ENCODE data around the gene GDPGP1. TPM values are rescaled to one million over a fixed set of nuclear protein-coding genes. Genes with fewer than 3 reads are reported as not detected.

Gene GDPGP1
- total and polyA plus RNA-seq, 2 experiments from 2014 or later: 0.61 to 3.8 TPM

DNA sequence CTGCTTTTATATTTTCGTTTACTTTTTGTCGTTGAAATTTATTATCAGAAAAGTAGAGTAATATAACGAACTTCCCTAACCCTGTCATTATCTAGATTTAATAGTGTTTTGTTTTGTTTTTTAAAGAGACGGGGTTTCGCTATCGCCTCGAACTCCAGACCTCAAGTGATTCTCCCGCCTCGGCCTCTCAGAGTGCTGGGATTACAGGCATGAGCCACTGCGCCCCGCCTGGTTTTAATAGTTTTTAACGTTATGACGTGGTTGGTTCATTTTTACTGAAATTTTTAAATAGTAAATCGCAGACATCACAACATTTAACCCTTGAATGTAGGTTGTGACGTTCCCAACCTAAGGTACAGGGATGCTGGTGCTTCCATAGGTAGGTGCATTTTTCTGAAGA is 32.5 kb downstream of the GDPGP1 start:
- Mint-ChIP-seq H3K4me1 (peaks cover 28% of the 10 kb centered on the region), H3K27ac (peak overlapping the region; percentile 74), H3K9me3 (no peaks in the 10 kb centered on the region), H3K36me3 (ENCODE audit: low read depth) (peaks cover 49% of the 10 kb centered on the region), H3K27me3 (ENCODE audit: insufficient read depth, low read depth, poor library complexity) (peaks cover 14% of the 10 kb centered on the region), H3K4me3 (peak overlapping the region; percentile 98)
- Histone ChIP-seq H2AFZ (no peak overlapping the region), H3K36me3 (ENCODE audit: insufficient read depth) (peaks cover 17% of the 10 kb centered on the region), H3K4me3 (peak overlapping the region; percentile 76), H4K20me1 (replicated peaks; ENCODE audit: insufficient read depth) (peaks cover 32% of the 10 kb centered on the region), H3K79me2 (replicated peaks; ENCODE audit: insufficient read depth) (peaks cover 61% of the 10 kb centered on the region), H3K27me3 (ENCODE audit: insufficient read depth) (no peaks in the 10 kb centered on the region), H3K4me2 (peak overlapping the region; percentile 89), H3K9me2 (ENCODE audit: insufficient read depth) (no peaks in the 10 kb centered on the region), H3K27ac (ENCODE audit: low read depth) (peak overlapping the region; percentile 96), H3F3A (replicated peaks; ENCODE audit: low read depth) (peaks cover 13% of the 10 kb centered on the region; the same call in 1 of the 2 replicates), H3K4me1 (ENCODE audit: insufficient read depth) (peaks cover 20% of the 10 kb centered on the region)
- no peak for DNase-seq (ENCODE audit: low spot score)
- no peak for ATAC-seq
- TF ChIP-seq EZH2 (IDR thresholded peaks at IDR 0.05; ENCODE audit: low read depth, unreplicated experiment) (no peak), STAT1 (IDR thresholded peaks at IDR 0.05; ENCODE audit: unreplicated experiment) (no peak), JUNB (IDR thresholded peaks at IDR 0.05; ENCODE audit: unreplicated experiment) (no peak), ZNF114 (CRISPR knock-in tag; IDR thresholded peaks at IDR 0.05) (no peak), ZNF331 (CRISPR knock-in tag; IDR thresholded peaks at IDR 0.05; ENCODE audit: low read depth) (no peak), EZH2phosphoT487 (IDR thresholded peaks at IDR 0.05; ENCODE audit: unreplicated experiment) (no peak), CREB1 (CRISPR knock-in tag; IDR thresholded peaks at IDR 0.05; ENCODE audit: low read depth) (no peak), NANOG (IDR thresholded peaks at IDR 0.05; ENCODE audit: borderline replicate concordance) (no peak), POLR2AphosphoS5 (IDR thresholded peaks at IDR 0.05; ENCODE audit: low read depth) (no peak)
- TF ChIP-seq, protein P1, sequence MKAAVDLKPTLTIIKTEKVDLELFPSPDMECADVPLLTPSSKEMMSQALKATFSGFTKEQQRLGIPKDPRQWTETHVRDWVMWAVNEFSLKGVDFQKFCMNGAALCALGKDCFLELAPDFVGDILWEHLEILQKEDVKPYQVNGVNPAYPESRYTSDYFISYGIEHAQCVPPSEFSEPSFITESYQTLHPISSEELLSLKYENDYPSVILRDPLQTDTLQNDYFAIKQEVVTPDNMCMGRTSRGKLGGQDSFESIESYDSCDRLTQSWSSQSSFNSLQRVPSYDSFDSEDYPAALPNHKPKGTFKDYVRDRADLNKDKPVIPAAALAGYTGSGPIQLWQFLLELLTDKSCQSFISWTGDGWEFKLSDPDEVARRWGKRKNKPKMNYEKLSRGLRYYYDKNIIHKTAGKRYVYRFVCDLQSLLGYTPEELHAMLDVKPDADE (IDR thresholded peaks at IDR 0.05): no peak
- TF ChIP-seq, protein P2, sequence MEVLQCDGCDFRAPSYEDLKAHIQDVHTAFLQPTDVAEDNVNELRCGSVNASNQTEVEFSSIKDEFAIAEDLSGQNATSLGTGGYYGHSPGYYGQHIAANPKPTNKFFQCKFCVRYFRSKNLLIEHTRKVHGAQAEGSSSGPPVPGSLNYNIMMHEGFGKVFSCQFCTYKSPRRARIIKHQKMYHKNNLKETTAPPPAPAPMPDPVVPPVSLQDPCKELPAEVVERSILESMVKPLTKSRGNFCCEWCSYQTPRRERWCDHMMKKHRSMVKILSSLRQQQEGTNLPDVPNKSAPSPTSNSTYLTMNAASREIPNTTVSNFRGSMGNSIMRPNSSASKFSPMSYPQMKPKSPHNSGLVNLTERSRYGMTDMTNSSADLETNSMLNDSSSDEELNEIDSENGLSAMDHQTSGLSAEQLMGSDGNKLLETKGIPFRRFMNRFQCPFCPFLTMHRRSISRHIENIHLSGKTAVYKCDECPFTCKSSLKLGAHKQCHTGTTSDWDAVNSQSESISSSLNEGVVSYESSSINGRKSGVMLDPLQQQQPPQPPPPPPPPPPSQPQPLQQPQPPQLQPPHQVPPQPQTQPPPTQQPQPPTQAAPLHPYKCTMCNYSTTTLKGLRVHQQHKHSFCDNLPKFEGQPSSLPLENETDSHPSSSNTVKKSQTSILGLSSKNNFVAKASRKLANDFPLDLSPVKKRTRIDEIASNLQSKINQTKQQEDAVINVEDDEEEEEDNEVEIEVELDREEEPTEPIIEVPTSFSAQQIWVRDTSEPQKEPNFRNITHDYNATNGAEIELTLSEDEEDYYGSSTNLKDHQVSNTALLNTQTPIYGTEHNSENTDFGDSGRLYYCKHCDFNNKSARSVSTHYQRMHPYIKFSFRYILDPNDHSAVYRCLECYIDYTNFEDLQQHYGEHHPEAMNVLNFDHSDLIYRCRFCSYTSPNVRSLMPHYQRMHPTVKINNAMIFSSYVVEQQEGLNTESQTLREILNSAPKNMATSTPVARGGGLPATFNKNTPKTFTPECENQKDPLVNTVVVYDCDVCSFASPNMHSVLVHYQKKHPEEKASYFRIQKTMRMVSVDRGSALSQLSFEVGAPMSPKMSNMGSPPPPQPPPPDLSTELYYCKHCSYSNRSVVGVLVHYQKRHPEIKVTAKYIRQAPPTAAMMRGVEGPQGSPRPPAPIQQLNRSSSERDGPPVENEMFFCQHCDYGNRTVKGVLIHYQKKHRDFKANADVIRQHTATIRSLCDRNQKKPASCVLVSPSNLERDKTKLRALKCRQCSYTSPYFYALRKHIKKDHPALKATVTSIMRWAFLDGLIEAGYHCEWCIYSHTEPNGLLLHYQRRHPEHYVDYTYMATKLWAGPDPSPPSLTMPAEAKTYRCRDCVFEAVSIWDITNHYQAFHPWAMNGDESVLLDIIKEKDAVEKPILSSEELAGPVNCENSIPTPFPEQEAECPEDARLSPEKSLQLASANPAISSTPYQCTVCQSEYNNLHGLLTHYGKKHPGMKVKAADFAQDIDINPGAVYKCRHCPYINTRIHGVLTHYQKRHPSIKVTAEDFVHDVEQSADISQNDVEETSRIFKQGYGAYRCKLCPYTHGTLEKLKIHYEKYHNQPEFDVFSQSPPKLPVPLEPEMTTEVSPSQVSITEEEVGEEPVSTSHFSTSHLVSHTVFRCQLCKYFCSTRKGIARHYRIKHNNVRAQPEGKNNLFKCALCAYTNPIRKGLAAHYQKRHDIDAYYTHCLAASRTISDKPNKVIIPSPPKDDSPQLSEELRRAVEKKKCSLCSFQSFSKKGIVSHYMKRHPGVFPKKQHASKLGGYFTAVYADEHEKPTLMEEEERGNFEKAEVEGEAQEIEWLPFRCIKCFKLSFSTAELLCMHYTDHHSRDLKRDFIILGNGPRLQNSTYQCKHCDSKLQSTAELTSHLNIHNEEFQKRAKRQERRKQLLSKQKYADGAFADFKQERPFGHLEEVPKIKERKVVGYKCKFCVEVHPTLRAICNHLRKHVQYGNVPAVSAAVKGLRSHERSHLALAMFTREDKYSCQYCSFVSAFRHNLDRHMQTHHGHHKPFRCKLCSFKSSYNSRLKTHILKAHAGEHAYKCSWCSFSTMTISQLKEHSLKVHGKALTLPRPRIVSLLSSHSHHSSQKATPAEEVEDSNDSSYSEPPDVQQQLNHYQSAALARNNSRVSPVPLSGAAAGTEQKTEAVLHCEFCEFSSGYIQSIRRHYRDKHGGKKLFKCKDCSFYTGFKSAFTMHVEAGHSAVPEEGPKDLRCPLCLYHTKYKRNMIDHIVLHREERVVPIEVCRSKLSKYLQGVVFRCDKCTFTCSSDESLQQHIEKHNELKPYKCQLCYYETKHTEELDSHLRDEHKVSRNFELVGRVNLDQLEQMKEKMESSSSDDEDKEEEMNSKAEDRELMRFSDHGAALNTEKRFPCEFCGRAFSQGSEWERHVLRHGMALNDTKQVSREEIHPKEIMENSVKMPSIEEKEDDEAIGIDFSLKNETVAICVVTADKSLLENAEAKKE (CRISPR knock-in tag; IDR thresholded peaks at IDR 0.05): no peak
- TF ChIP-seq, protein P3, sequence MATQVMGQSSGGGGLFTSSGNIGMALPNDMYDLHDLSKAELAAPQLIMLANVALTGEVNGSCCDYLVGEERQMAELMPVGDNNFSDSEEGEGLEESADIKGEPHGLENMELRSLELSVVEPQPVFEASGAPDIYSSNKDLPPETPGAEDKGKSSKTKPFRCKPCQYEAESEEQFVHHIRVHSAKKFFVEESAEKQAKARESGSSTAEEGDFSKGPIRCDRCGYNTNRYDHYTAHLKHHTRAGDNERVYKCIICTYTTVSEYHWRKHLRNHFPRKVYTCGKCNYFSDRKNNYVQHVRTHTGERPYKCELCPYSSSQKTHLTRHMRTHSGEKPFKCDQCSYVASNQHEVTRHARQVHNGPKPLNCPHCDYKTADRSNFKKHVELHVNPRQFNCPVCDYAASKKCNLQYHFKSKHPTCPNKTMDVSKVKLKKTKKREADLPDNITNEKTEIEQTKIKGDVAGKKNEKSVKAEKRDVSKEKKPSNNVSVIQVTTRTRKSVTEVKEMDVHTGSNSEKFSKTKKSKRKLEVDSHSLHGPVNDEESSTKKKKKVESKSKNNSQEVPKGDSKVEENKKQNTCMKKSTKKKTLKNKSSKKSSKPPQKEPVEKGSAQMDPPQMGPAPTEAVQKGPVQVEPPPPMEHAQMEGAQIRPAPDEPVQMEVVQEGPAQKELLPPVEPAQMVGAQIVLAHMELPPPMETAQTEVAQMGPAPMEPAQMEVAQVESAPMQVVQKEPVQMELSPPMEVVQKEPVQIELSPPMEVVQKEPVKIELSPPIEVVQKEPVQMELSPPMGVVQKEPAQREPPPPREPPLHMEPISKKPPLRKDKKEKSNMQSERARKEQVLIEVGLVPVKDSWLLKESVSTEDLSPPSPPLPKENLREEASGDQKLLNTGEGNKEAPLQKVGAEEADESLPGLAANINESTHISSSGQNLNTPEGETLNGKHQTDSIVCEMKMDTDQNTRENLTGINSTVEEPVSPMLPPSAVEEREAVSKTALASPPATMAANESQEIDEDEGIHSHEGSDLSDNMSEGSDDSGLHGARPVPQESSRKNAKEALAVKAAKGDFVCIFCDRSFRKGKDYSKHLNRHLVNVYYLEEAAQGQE (IDR thresholded peaks at IDR 0.05; ENCODE audit: unreplicated experiment): no peak
- TF ChIP-seq, protein P4, sequence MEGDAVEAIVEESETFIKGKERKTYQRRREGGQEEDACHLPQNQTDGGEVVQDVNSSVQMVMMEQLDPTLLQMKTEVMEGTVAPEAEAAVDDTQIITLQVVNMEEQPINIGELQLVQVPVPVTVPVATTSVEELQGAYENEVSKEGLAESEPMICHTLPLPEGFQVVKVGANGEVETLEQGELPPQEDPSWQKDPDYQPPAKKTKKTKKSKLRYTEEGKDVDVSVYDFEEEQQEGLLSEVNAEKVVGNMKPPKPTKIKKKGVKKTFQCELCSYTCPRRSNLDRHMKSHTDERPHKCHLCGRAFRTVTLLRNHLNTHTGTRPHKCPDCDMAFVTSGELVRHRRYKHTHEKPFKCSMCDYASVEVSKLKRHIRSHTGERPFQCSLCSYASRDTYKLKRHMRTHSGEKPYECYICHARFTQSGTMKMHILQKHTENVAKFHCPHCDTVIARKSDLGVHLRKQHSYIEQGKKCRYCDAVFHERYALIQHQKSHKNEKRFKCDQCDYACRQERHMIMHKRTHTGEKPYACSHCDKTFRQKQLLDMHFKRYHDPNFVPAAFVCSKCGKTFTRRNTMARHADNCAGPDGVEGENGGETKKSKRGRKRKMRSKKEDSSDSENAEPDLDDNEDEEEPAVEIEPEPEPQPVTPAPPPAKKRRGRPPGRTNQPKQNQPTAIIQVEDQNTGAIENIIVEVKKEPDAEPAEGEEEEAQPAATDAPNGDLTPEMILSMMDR (conservative IDR thresholded peaks at IDR 0.05; ENCODE audit: low read depth in 2 of 2): no peak
